Uterus (tissue), 2 donors: ENCODE measurements around the gene TEX55.

ENCODE experiments used
- CTCF ChIP-seq, 4 experiments: fragments of 200-600 bp in 2 of 4; fragments of 450-650 bp in 2 of 4; sonication (generic) in 2 of 4; IDR thresholded peaks; one replicate each; pipeline ENCODE4 v1.5.1; 2016 to 2019; ENCODE audit warnings: antibody characterized with exemption in 4 of 4, mild to moderate bottlenecking in 2 of 4, moderate library complexity in 1 of 4
- POLR2A ChIP-seq, 2 donors: fragments of 450-650 bp; IDR thresholded peaks; one replicate each; pipeline ENCODE4 v1.6.1; 2016; ENCODE audit warnings: antibody characterized with exemption in 2 of 2, mild to moderate bottlenecking in 1 of 2, moderate library complexity in 1 of 2

GRCh38 chr3:119176778-119177177, 30.8 kb downstream of the TEX55 start:
- TF ChIP-seq CTCF (IDR thresholded peaks at IDR 0.05): no peak
- no peak for TF ChIP-seq POLR2A (IDR thresholded peaks at IDR 0.05)
